GM12864 (cell line): ENCODE results near the gene CALM3.

Experiments used
- DNase-seq: peaks from one replicate; pipeline ENCODE4 v3.0.0-alpha.2; 2011; ENCODE audit warnings: low read depth
- H3K4me3 ChIP-seq: 2 replicates; pipeline ENCODE4 v1.5.1; 2011; ENCODE audit warnings: mild to moderate bottlenecking, low read depth, low read length, control low read depth
- TF ChIP-seq, protein P1 (sequence below): IDR thresholded peaks from 2 replicates; pipeline ENCODE4 v1.5.1; 2011; ENCODE audit warnings: low read depth, mild to moderate bottlenecking, moderate library complexity, low read length, control low read depth, inconsistent platforms; ENCODE audit errors: missing control alignments

The CALM3 gene

DNA sequence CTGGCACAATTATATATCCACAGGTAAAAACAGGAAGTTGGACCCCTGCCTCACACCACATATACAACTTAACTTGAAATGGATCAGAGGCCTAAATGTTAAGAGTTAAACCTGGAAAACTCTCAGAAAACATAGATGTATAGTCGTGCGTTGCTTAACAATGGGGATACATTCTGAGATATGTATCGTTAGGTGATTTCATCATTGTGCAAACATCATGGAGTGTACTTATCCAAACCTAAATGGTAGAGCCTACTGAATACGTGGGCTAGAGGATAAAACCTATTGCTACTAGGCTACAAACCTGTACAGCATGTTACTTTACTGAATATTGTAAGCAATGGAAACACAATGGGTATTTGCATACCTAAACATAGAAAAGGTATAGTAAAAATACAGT, 14.8 kb upstream of the CALM3 start:
- no peak overlapping the region for H3K4me3 ChIP-seq
- DNase-seq = no peak
- TF ChIP-seq, protein P1, sequence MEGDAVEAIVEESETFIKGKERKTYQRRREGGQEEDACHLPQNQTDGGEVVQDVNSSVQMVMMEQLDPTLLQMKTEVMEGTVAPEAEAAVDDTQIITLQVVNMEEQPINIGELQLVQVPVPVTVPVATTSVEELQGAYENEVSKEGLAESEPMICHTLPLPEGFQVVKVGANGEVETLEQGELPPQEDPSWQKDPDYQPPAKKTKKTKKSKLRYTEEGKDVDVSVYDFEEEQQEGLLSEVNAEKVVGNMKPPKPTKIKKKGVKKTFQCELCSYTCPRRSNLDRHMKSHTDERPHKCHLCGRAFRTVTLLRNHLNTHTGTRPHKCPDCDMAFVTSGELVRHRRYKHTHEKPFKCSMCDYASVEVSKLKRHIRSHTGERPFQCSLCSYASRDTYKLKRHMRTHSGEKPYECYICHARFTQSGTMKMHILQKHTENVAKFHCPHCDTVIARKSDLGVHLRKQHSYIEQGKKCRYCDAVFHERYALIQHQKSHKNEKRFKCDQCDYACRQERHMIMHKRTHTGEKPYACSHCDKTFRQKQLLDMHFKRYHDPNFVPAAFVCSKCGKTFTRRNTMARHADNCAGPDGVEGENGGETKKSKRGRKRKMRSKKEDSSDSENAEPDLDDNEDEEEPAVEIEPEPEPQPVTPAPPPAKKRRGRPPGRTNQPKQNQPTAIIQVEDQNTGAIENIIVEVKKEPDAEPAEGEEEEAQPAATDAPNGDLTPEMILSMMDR = no peak

DNA sequence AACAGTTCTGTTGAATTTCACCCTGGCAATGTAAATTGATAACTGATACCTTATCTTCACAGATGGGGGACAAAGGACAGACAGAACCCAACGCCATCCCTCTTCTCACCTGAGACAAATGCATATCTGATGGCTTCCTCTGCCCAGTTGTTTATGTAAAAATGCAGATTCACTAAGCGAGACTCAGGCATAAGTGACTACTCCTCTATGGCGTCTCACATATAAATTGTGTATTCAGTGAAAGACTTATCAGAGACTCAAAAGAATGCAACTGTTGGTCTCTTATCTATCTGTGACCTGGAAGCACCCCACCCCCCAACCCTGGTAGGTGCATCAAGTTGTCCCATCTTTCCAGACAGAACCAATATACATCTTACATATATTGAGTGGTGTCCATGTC, 13.3 kb upstream of the CALM3 start:
- no peak for DNase-seq
- TF ChIP-seq, protein P1 = no peak
- no peak overlapping the region for H3K4me3 ChIP-seq

GRCh38 chr19:46591254-46591653, 9.9 kb upstream of the CALM3 start:
- no peak overlapping the region for H3K4me3 ChIP-seq
- TF ChIP-seq, protein P1 = no peak
- no peak for DNase-seq

GRCh38 chr19:46591870-46592269, 9.3 kb upstream of the CALM3 start:
- no peak overlapping the region for H3K4me3 ChIP-seq
- no peak for DNase-seq
- TF ChIP-seq, protein P1 = no peak

GRCh38 chr19:46596008-46596407, 5.1 kb upstream of the CALM3 start:
- TF ChIP-seq, protein P1 = no peak
- no peak overlapping the region for H3K4me3 ChIP-seq
- DNase-seq = no peak

DNA sequence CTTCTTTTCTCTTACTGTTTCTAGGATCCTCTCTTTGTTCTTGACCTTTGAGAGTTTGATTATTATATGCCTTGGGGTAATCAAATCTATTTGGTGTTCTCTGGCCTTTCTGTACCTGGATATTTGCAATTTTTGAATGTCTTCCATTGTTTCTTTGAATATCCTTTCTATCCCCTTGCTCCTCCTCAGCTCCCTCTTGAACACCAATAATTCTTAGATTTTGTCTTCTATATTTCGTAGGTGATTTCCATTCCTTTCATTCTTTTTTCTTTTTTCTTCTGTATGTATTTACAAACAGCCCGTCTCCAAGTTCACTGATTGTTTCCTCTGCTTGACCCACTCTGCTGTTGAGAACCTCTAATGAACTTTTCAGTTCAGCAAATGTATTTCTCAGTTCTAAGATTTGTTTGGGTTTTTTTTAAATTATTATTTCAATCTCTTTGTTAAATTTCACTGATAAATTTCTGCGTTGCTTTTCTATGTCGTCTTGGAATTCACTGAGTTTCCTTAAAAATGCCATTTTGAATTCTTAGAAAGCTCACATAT, 2.7 kb upstream of the CALM3 start:
- DNase-seq = no peak
- no peak overlapping the region for H3K4me3 ChIP-seq
- TF ChIP-seq, protein P1 = no peak

- DNase-seq = no peak
- TF ChIP-seq, protein P1 = no peak
- peak overlapping the region; percentile 98 for H3K4me3 ChIP-seq
Observed at GRCh38 chr19:46599716-46600373, 1.3 kb upstream of the CALM3 start.
